ENCODE results near the gene MYH3.
A peak's percentile ranks its signal among the peaks of the same experiment; 100 is the strongest.

The MYH3 gene

DNA sequence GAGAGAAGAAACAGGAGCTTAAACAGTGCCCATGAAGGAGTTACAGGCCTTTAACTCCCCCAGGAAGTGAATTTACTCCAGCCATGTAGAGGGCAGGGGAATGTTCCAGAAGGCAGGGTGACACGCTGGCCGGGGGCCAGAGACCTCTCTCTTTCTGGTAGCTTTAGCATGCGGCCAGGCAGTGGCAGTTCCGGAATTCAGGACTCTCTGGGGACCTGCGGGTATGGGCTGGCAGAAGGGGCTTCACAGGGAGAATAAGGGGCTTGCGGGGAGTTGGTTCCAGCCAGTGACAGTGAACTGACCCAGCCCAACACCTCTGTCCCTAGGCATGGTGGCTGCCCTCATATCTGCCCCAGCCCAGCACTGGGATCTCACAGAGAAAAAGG is 40.0 kb downstream of the MYH3 start:
- Histone ChIP-seq H3K27me3 (ENCODE audit: low read depth, low read length) (no peaks in the 10 kb centered on the region), H3K27ac (ENCODE audit: low read length) (no peak overlapping the region), H3K4me2 (ENCODE audit: low read length) (no peak overlapping the region), H3K4me3 (ENCODE audit: low read length) (no peak overlapping the region), H3K79me2 (ENCODE audit: low read length) (no peaks in the 10 kb centered on the region), H3K9ac (ENCODE audit: low read length) (no peak overlapping the region), H4K20me1 (ENCODE audit: insufficient read depth, low read length) (no peaks in the 10 kb centered on the region), H3K9me3 (ENCODE audit: insufficient read depth, low read length) (no peaks in the 10 kb centered on the region), H3K4me1 (ENCODE audit: low read length) (no peaks in the 10 kb centered on the region), H3K36me3 (replicated peaks; ENCODE audit: low read depth, low read length) (no peaks in the 10 kb centered on the region), H2AFZ (ENCODE audit: low read depth, low read length) (0 out of 2 replicates have a peak overlapping the region, but pooled peaks have one; percentile 46)
- TF ChIP-seq EZH2phosphoT487 (IDR thresholded peaks at IDR 0.05; ENCODE audit: low read depth): no peak
- TF ChIP-seq, protein P1, sequence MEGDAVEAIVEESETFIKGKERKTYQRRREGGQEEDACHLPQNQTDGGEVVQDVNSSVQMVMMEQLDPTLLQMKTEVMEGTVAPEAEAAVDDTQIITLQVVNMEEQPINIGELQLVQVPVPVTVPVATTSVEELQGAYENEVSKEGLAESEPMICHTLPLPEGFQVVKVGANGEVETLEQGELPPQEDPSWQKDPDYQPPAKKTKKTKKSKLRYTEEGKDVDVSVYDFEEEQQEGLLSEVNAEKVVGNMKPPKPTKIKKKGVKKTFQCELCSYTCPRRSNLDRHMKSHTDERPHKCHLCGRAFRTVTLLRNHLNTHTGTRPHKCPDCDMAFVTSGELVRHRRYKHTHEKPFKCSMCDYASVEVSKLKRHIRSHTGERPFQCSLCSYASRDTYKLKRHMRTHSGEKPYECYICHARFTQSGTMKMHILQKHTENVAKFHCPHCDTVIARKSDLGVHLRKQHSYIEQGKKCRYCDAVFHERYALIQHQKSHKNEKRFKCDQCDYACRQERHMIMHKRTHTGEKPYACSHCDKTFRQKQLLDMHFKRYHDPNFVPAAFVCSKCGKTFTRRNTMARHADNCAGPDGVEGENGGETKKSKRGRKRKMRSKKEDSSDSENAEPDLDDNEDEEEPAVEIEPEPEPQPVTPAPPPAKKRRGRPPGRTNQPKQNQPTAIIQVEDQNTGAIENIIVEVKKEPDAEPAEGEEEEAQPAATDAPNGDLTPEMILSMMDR (IDR thresholded peaks at IDR 0.05; ENCODE audit: low read depth, low read length): no peak

DNA sequence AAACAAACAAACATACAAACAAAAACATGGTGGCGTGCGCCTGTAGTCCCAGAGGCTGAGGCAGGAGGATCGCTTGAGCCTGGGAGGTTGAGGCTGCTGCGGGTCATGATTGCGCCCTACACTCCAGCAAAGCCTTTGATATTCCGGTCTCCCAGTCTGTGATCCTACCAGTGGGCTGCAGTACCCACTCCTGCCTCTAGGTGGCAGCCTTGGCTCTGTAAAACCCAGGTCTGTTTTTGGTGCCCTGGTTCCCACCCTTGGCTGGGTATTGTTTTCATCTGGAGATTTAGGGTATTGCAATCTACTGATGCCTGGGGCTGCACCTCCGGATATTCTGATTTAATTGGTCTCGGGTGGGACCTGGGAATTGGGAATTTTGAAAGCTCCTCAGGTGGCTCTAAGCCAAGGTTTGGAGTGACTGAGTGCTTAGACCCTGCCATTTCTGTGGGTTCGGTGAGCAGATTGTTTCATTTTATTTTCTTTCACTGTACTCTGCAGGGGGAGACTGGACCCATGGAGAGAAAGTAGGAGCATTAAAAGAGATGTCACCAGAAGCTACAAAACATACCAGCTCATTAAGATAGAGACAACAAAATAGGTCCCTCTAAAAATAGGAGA is 40.5 kb downstream of the MYH3 start:
- Histone ChIP-seq H3K79me2 (ENCODE audit: low read length) (no peaks in the 10 kb centered on the region), H3K4me1 (ENCODE audit: low read length) (no peaks in the 10 kb centered on the region), H3K4me2 (ENCODE audit: low read length) (peak overlapping the region; percentile 34; the same call in 1 of the 2 replicates), H3K27me3 (ENCODE audit: low read depth, low read length) (no peaks in the 10 kb centered on the region), H3K4me3 (ENCODE audit: low read length) (no peak overlapping the region), H3K36me3 (replicated peaks; ENCODE audit: low read depth, low read length) (no peaks in the 10 kb centered on the region), H4K20me1 (ENCODE audit: insufficient read depth, low read length) (no peaks in the 10 kb centered on the region), H2AFZ (ENCODE audit: low read depth, low read length) (0 out of 2 replicates have a peak overlapping the region, but pooled peaks have one; percentile 46), H3K27ac (ENCODE audit: low read length) (no peak overlapping the region), H3K9ac (ENCODE audit: low read length) (no peak overlapping the region), H3K9me3 (ENCODE audit: insufficient read depth, low read length) (no peaks in the 10 kb centered on the region)
- TF ChIP-seq, protein P1 (IDR thresholded peaks at IDR 0.05; ENCODE audit: low read depth, low read length): peak; percentile 71
- TF ChIP-seq EZH2phosphoT487 (IDR thresholded peaks at IDR 0.05; ENCODE audit: low read depth): no peak

DNA sequence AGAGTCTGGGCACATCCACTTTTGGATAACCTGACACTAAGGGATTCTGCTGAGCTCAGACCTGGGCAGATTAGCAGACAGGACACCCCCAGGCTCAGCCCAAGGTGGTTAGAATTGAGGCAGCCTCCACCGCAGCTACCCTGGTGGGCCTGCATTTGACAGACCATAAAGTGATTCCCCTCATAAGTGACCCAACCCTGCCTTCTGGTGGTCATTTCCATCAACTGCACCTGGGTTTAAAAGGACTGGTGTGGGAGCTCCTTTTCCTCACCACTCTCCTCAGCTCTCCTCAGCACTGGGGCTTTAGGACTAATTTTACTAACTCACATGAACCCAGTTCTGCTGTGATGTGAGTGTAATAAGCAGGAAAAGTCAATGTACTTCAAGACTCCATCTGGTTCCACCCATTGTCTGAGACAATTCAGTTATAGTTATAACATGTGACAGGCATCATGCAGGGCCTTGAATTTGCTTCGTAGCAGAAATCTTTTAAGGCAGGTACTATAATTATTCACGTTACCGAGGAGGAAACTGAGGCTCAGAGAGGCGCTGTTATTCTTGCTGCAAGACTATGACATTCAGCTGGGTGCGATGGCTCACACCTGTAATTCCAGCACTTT is 42.5 kb downstream of the MYH3 start:
- H3K27ac ChIP-seq (ENCODE audit: low read length): no peak overlapping the region
- H3K27me3 ChIP-seq (ENCODE audit: low read depth, low read length): no peaks in the 10 kb centered on the region
- no peak for TF ChIP-seq EZH2phosphoT487 (IDR thresholded peaks at IDR 0.05; ENCODE audit: low read depth)
- TF ChIP-seq, protein P1 (IDR thresholded peaks at IDR 0.05; ENCODE audit: low read depth, low read length): peak; percentile 55
- no peaks in the 10 kb centered on the region for H3K36me3 ChIP-seq (replicated peaks; ENCODE audit: low read depth, low read length)
- no peak overlapping the region for H3K9ac ChIP-seq (ENCODE audit: low read length)
- no peaks in the 10 kb centered on the region for H3K4me1 ChIP-seq (ENCODE audit: low read length)
- no peaks in the 10 kb centered on the region for H3K79me2 ChIP-seq (ENCODE audit: low read length)
- no peak overlapping the region for H2AFZ ChIP-seq (ENCODE audit: low read depth, low read length)
- no peak overlapping the region for H3K4me3 ChIP-seq (ENCODE audit: low read length)
- no peaks in the 10 kb centered on the region for H4K20me1 ChIP-seq (ENCODE audit: insufficient read depth, low read length)
- H3K4me2 ChIP-seq (ENCODE audit: low read length): no peak overlapping the region
- H3K9me3 ChIP-seq (ENCODE audit: insufficient read depth, low read length): no peaks in the 10 kb centered on the region

DNA sequence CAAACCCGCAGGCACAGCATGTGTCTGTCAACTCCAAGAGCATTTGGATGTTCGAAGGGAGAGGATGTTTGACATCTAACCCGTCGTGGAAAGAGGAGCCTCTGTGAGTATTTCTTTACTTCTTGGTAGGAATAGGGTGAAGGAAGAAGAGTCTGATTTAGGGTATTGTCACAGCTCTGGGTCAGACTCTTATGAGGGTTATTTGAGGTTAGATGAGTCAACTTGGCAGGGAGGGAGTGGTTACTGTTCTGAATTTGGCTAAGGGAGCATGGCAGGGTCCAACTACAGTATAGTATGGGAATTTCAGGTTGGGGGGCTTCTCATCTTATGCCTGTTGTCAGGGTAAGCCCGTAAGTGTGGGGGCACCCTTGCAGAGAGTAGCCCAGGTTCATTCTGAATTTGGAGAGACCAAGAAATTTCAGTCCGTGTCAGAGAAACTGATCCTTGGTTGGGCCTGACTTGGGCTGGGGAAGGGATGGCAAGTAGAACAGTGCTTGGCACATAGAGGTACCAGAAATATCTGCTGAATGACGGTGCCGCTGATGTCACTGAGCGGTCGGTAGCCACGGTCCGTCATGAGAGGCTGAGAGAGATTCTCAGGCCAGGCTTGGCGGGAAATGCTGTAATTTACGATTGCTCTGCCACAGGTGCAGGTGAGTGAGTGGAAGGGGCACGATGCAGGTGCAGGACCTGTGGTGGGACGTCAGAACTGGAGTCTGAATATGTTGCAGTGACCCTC is 43.2 kb downstream of the MYH3 start:
- H3K27ac ChIP-seq (ENCODE audit: low read length): no peak overlapping the region
- no peaks in the 10 kb centered on the region for H3K79me2 ChIP-seq (ENCODE audit: low read length)
- H3K9ac ChIP-seq (ENCODE audit: low read length): no peak overlapping the region
- no peaks in the 10 kb centered on the region for H4K20me1 ChIP-seq (ENCODE audit: insufficient read depth, low read length)
- H3K4me1 ChIP-seq (ENCODE audit: low read length): no peaks in the 10 kb centered on the region
- no peaks in the 10 kb centered on the region for H3K9me3 ChIP-seq (ENCODE audit: insufficient read depth, low read length)
- H3K4me2 ChIP-seq (ENCODE audit: low read length): no peak overlapping the region
- H3K4me3 ChIP-seq (ENCODE audit: low read length): no peak overlapping the region
- H2AFZ ChIP-seq (ENCODE audit: low read depth, low read length): no peak overlapping the region
- no peaks in the 10 kb centered on the region for H3K27me3 ChIP-seq (ENCODE audit: low read depth, low read length)
- no peaks in the 10 kb centered on the region for H3K36me3 ChIP-seq (replicated peaks; ENCODE audit: low read depth, low read length)
- TF ChIP-seq EZH2phosphoT487 (IDR thresholded peaks at IDR 0.05; ENCODE audit: low read depth): no peak
- TF ChIP-seq, protein P1 (IDR thresholded peaks at IDR 0.05; ENCODE audit: low read depth, low read length): no peak
